NCI-H1092 treated with DMSO at 0.1 percent for 48 hours (cell line): ENCODE results near the gene RGS16.
A peak's percentile ranks its signal among the peaks of the same experiment; 100 is the strongest.

Source experiments
- DNase-seq: peaks from one replicate; lab custom pipeline; 2025; lab: John Stamatoyannopoulos, UW

The RGS16 gene

GRCh38 chr1:182608845-182609610 lies 4.8 kb upstream of the RGS16 start:
- peak; percentile 42 for DNase-seq

GRCh38 chr1:182608236-182608635 lies 4.0 kb upstream of the RGS16 start:
- DNase-seq, result no peak

GRCh38 chr1:182607566-182607965 lies 3.4 kb upstream of the RGS16 start:
- no peak for DNase-seq

- DNase-seq, result no peak
Measured at GRCh38 chr1:182603646-182604174, 479 bp downstream of the RGS16 start.

- DNase-seq, result peak; percentile 17
Measured at GRCh38 chr1:182602935-182603645, 1.1 kb downstream of the RGS16 start.

- no peak for DNase-seq
Measured at GRCh38 chr1:182601913-182602312, 2.3 kb downstream of the RGS16 start.

- DNase-seq, result peak; percentile 87
Measured at GRCh38 chr1:182601416-182601786, 2.8 kb downstream of the RGS16 start.

GRCh38 chr1:182600745-182601415 lies 3.3 kb downstream of the RGS16 start:
- no peak for DNase-seq

GRCh38 chr1:182600036-182600713 lies 4.0 kb downstream of the RGS16 start:
- DNase-seq, result no peak

- DNase-seq, result no peak
Measured at GRCh38 chr1:182599339-182599738, 4.8 kb downstream of the RGS16 start.

GRCh38 chr1:182598296-182598695 lies 5.9 kb downstream of the RGS16 start:
- DNase-seq, result no peak

- no peak for DNase-seq
Measured at GRCh38 chr1:182596934-182597333, 7.3 kb downstream of the RGS16 start.

- peak; percentile 76 for DNase-seq
Measured at GRCh38 chr1:182595641-182596240, 8.4 kb downstream of the RGS16 start.

- DNase-seq, result no peak
Measured at GRCh38 chr1:182589931-182590330, 14.3 kb downstream of the RGS16 start.

GRCh38 chr1:182589520-182589919 lies 14.7 kb downstream of the RGS16 start:
- DNase-seq, result no peak

- DNase-seq, result no peak
Measured at GRCh38 chr1:182588500-182589396, 15.4 kb downstream of the RGS16 start, which contains the start of gene RNASEL. RNASEL (minus strand) TSS chr1:182589256; CDS start chr1:182586806, 2,450 bp downstream.

GRCh38 chr1:182587666-182588499 lies 16.3 kb downstream of the RGS16 start:
- DNase-seq, result no peak

- no peak for DNase-seq
Measured at GRCh38 chr1:182587093-182587492, 17.1 kb downstream of the RGS16 start.

- no peak for DNase-seq
Measured at GRCh38 chr1:182586380-182586779, 17.8 kb downstream of the RGS16 start.

GRCh38 chr1:182584746-182585145 lies 19.4 kb downstream of the RGS16 start:
- DNase-seq, result no peak
